22Rv1 (cell line): ENCODE measurements around the gene ST8SIA6.

Source experiments
- CTCF ChIP-seq: fragments of 450-650 bp; IDR thresholded peaks from 2 replicates; pipeline ENCODE4 v1.5.1; 2017; ENCODE audit warnings: mild to moderate bottlenecking
- ZFX ChIP-seq: fragments of 450-650 bp; IDR thresholded peaks from 2 replicates; pipeline ENCODE4 v1.6.1; 2017; ENCODE audit warnings: antibody characterized with exemption, borderline replicate concordance

- no peak for TF ChIP-seq CTCF
- no peak for TF ChIP-seq ZFX
Measured at GRCh38 chr10:17456032-17456548, 1.7 kb upstream of the ST8SIA6 start.
